Panc1 (cell line): ENCODE data around the gene HDAC11. TPM values are rescaled to one million over a fixed set of nuclear protein-coding genes. Genes with fewer than 3 reads are reported as not detected.

Experiments used
- ATAC-seq: fragments of 200-7000 bp; cut with Tn5 transposase; 2 replicates; pipeline ENCODE4 v1.9.1; 2020; ENCODE audit warnings: mild to moderate bottlenecking, moderate library complexity
- BruUV-seq: library from RNA; stranded (reverse); fragments of 400-500 nt; replicated peaks from 2 replicates; lab custom pipeline; 2021; lab: Mats Ljungman, UMichigan
- CTCF ChIA-PET: fragments of 300-600 bp; sonication (Branson Sonifier 250); formaldehyde crosslinking; loops from one replicate; lab custom pipeline; 2022; ENCODE audit warnings: antibody characterized with exemption; lab: Charles Lee
- POLR2A ChIA-PET: fragments of 300-600 bp; sonication (Branson Sonifier 250); formaldehyde crosslinking; loops from one replicate; lab custom pipeline; 2022; ENCODE audit warnings: antibody characterized with exemption; lab: Charles Lee
- DNase-seq: peaks from one replicate; pipeline ENCODE4 v3.0.0-alpha.2; 2010; ENCODE audit warnings: low read depth, low spot score
- H3K27ac ChIP-seq: 2 replicates; pipeline ENCODE4 v1.5.1; 2011; ENCODE audit warnings: mild to moderate bottlenecking, low read length, inconsistent platforms
- H3K27me3 ChIP-seq: fragments of 200-500 bp; sonication (Bioruptor generic); 2 replicates; pipeline ENCODE4 v1.6.0; 2014; ENCODE audit warnings: low read length, inconsistent platforms; ENCODE audit not compliant: control insufficient read depth, insufficient read depth
- H3K36me3 ChIP-seq: fragments of 200-500 bp; sonication (Bioruptor generic); 2 replicates; pipeline ENCODE4 v1.5.1; 2014; ENCODE audit warnings: inconsistent platforms, mild to moderate bottlenecking, low read length, moderate library complexity; ENCODE audit not compliant: control insufficient read depth, insufficient read depth
- H3K4me1 ChIP-seq: 2 replicates; pipeline ENCODE4 v1.5.1; 2011; ENCODE audit warnings: inconsistent platforms, mild to moderate bottlenecking, low read length, moderate library complexity; ENCODE audit not compliant: control insufficient read depth, insufficient read depth
- H3K4me3 ChIP-seq, 2 experiments: 2 replicates each; pipeline ENCODE4 v1.5.1; 2011 to 2012; ENCODE audit warnings: low read depth in 2 of 2, low read length in 2 of 2, mild to moderate bottlenecking in 2 of 2, inconsistent platforms in 1 of 2, moderate library complexity in 1 of 2
- H3K9me3 ChIP-seq: fragments of 200-500 bp; sonication (Bioruptor generic); 2 replicates; pipeline ENCODE4 v1.5.1; 2014; ENCODE audit warnings: low read depth, mild to moderate bottlenecking, inconsistent platforms, low read length, moderate library complexity; ENCODE audit not compliant: control insufficient read depth, insufficient read depth
- CTCF ChIP-seq: fragments of 450-650 bp; IDR thresholded peaks from 2 replicates; pipeline ENCODE4 v1.5.1; 2017; ENCODE audit warnings: mild to moderate bottlenecking
- POLR2AphosphoS5 ChIP-seq: IDR thresholded peaks from 2 replicates; pipeline ENCODE4 v1.6.1; 2012; ENCODE audit warnings: mild to moderate bottlenecking, low read depth, low read length, moderate library complexity
- REST ChIP-seq, 2 experiments: IDR thresholded peaks; 2 replicates each; pipeline ENCODE4 v1.6.1; 2011 to 2012; ENCODE audit warnings: low read depth in 2 of 2, control low read depth in 1 of 2, low read length in 1 of 2, mild to moderate bottlenecking in 1 of 2, moderate library complexity in 1 of 2; ENCODE audit not compliant: insufficient read depth in 1 of 2
- SIN3A ChIP-seq: IDR thresholded peaks from 2 replicates; pipeline ENCODE4 v1.6.1; 2012; ENCODE audit warnings: low read depth, mild to moderate bottlenecking, low read length, moderate library complexity, borderline replicate concordance; ENCODE audit not compliant: insufficient read depth
- TCF7L2 ChIP-seq: IDR thresholded peaks from 2 replicates; pipeline ENCODE4 v1.6.1; 2011; ENCODE audit warnings: mild to moderate bottlenecking, low read depth, low read length, inconsistent platforms
- in situ Hi-C: cut with HindIII; loops from 2 replicates; pipeline ENCODE4 v1.10.0; 2016; ENCODE audit warnings: low sequenced_read_pairs, low pct_unique_long_range_greater_than_20kb
- intact Hi-C: fragments of 100-400 bp; cut with micrococcal nuclease; formaldehyde crosslinking; loops from one replicate; pipeline ENCODE4 v1.10.0; 2022; ENCODE audit not compliant: unreplicated experiment
- total RNA-seq: library from RNA; stranded (reverse); gene quantifications from one replicate; pipeline ENCODE4 v1.2.1, GENCODE V29; 2021; ENCODE audit not compliant: unreplicated experiment

HDAC11 gene
- total RNA-seq, 1 experiment from 2014 or later, result 10.6 TPM

GRCh38 chr3:13512451-13512850 lies 32.3 kb downstream of the HDAC11 start:
- DNase-seq (no peak), ATAC-seq (no peak)
- no peak for TF ChIP-seq REST (IDR thresholded peaks at IDR 0.05; ENCODE audit: insufficient read depth in 1 of 2, low read depth in 2 of 2, low read length in 1 of 2)
- TF ChIP-seq POLR2AphosphoS5, result no peak
- TF ChIP-seq TCF7L2, result no peak
- no peak for TF ChIP-seq SIN3A
- no peak for TF ChIP-seq CTCF
- no peak overlapping the region for H3K27ac ChIP-seq
- no peak overlapping the region for H3K4me3 ChIP-seq
- POLR2A ChIA-PET, result no interaction called here
- CTCF ChIA-PET, result no interaction called here
- intact Hi-C loops, result no loop called here
- no peaks in the 10 kb centered on the region for H3K36me3 ChIP-seq
- no TSS peak for BruUV-seq
- no peaks in the 10 kb centered on the region for H3K27me3 ChIP-seq
- peaks cover 4% of the 10 kb centered on the region; the same call in 1 of the 2 replicates for H3K4me1 ChIP-seq
- in situ Hi-C loops, result no loop called here
- no peaks in the 10 kb centered on the region for H3K9me3 ChIP-seq

- ChIA-PET CTCF (no interaction called here), POLR2A (no interaction called here)
- DNase-seq (no peak), ATAC-seq (no peak)
- Histone ChIP-seq H3K4me3 (no peak overlapping the region), H3K27me3 (no peaks in the 10 kb centered on the region), H3K27ac (no peak overlapping the region), H3K36me3 (no peaks in the 10 kb centered on the region), H3K9me3 (no peaks in the 10 kb centered on the region), H3K4me1 (no peaks in the 10 kb centered on the region)
- in situ Hi-C loops (no loop called here), intact Hi-C loops (no loop called here)
- no TSS peak for BruUV-seq
- no peak for TF ChIP-seq CTCF
- no peak for TF ChIP-seq SIN3A
- TF ChIP-seq POLR2AphosphoS5, result no peak
- no peak for TF ChIP-seq REST (IDR thresholded peaks at IDR 0.05; ENCODE audit: insufficient read depth in 1 of 2, low read depth in 2 of 2, low read length in 1 of 2)
- TF ChIP-seq TCF7L2, result no peak
Observed at GRCh38 chr3:13513051-13513912, 33.2 kb downstream of the HDAC11 start.
